CD1c-positive myeloid dendritic cell (primary cell): ENCODE results near the gene SNAPC4.
"Not testable (repeated sequence)": the region's sequence is repeated elsewhere in the genome, so short reads cannot be mapped to it uniquely, and the experiment has no call there.

Experiments used
- DNase-seq: peaks from one replicate; pipeline ENCODE4 v3.0.0-alpha.2; 2016; ENCODE audit errors: extremely low spot score

SNAPC4 gene

DNA sequence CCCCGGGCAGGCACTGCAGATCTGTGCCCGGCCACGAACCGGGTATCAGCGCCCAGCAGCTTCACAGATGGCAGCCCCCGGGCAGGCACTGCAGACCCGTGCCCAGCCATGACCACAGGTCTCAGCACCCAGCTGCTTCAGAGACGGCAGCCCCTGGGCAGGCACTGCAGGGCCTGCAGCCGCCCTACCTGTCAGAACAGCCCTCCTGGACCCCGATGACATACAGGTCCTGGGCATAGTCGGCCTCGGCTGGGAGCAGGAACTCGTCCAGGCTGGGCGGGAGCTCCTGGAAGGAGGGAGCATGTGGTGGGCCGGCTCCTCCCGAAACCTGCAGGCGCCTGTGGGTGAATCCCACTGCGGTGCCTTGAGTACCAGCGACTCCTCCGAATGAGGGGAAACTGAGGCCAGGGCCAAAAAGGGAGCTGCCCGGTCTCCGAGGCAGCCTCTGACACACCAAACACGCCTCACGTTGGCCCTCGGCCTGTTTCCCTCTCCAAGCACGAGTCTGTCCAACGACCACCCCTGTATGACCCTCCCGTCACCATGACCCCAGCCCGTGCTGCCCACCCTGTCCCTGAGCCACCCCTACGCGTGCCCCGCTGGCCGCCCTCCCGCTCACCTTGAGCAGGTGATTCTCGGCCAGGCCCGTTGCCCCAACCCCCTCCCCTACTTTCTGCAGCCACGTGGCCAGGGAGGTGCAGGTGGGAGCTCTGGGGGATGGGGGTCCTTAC, 34.0 kb upstream of the SNAPC4 start:
- no peak for DNase-seq

DNA sequence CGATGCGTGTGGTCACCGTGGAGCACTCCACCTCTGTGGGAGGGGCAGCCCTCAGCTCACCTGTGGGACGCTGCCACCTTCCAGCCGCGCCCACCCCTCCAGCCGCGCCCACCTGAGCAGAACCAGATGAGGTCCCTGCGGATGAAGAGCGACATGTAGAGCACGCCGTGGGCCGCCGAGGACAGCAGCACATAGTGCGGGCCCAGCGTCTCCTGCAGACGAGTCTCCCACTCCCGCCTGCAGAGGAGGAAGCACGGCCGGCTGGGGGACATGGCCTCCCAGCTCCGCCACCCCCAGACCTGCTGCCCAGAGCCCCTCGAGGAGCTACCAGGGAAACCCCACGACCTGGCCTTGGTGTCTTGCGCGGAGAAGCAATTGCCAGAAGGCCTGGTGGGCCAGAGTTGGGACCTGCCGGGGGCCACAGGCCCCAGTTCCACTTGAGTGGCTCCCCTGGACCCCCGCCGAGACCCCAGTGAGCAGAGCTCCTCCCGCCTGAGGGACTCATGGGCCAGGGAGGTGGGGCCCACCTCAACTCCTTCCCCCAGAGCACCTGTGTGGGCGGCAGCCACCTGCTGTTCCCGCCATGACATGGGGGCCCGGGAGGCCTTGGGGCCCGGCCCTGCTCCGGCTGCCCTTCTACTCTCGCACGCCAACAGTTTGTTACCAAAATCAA, 33.2 kb upstream of the SNAPC4 start:
- no peak for DNase-seq

DNA sequence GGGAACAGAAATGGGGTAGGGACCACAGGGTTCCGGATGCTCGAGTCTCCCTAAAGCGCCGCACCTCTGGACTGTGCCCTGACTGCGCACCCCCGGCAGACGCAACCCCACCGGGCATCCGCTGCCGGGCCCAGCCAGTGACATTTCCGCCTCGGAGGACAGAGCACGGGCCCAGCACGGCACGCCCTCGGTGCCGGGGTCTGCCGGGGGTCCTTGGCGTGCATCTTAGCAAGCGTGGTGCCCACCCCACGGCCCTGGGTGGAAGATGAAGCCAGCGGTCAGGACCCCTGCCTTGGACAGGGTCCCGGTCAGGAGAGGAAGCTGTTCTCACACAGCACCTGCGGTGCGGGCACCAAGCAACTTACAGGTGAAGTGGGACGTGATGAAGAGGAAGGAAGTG, 32.6 kb upstream of the SNAPC4 start:
- DNase-seq, result no peak

DNA sequence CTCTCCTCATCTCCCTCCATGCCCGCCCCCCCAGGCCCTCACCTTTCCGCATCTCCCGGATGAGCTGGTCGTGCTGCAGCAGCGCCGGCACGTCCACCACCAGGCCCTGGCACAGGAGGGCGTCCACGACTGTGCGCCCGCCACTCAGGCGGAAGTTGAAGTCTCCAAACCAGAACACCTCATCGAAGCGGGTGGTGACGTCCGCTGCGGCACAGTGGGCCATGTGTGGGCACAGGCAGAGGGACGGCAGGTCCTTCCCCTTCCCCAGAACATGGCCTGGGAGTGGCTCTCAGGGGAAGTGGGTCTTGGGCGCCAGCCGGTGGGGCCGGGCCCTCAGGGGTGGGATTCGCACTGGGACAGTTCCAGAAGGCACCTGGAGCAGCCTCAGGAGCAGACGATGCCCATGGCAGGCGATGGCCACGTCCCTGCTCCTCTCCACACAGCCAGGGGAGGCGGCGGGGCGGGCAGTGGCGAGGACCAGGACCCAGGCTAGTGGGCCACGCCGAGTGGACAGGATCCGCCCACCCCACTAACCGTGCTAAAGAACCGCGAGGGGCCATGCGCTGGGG, 31.9 kb upstream of the SNAPC4 start:
- DNase-seq, result no peak

DNA sequence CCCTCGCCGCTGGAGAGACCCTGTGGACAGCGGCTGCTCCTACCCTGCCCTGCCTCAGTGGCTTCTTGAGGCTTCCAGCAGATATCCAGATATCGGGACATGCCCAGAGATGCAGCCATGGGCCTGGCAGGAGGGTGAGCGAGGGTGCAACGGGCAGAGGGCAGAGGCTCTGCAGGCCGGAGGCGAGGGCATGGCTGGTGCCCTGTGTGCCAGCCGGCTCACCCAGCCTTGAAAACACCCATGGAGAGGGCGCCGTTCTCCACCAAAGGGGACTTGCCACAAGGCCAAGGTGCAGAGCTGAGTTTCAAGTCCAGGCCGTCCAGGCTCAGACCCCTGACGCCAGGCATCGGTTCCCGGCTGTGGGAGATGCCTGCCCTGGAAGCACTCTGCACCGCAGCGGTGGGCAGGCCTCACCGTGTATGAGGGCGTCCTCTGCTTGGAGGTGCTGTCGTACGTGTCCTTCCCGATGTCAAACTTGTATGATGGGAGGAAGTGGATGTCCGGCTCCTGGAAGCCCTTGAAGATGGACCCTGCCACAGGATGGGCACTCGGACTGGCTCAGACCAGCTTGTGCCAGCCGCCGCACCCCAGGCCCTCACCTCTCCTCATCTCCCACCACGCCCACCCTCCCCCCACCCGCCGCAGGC, 30.7 kb upstream of the SNAPC4 start:
- DNase-seq, result no peak

DNA sequence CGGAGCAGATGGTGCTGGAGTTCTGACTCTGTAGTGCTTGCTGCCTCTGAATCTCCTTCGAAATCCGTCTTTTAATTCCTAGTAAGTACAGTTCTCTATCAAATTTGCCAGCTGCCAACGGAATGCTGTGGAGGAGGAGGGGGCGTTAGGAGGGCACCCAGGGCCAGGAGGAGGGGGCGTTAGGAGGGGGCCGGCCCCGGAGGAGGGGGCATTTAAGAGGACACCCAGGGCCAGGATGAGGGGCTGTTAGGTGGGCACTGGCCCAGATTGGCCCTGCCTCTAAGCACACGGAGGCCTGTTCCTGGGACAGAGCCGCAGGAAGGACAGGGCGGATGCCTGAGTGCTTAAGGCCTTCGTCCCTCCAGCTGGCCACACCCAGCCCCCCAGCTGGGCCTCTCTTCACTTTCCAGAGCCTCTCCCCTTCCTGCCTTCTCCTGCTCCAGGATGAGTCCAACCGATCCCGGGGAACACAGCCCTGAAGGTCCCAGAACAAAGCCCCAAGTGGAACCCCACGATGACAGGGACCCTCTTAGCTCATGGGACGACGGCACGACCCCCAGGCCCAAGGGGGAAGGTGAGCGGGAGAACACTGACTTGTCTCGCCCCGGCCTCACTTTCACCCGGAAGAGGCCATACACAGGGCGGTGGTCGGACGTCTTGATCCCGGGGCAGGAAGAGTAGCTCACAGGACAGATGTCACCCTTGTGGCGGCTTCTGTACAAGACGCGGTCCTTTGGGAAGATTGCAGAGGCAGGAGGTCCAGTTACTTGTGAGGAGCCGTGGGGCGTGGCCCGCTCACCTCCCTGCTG, 29.9 kb upstream of the SNAPC4 start:
- DNase-seq, result no peak

DNA sequence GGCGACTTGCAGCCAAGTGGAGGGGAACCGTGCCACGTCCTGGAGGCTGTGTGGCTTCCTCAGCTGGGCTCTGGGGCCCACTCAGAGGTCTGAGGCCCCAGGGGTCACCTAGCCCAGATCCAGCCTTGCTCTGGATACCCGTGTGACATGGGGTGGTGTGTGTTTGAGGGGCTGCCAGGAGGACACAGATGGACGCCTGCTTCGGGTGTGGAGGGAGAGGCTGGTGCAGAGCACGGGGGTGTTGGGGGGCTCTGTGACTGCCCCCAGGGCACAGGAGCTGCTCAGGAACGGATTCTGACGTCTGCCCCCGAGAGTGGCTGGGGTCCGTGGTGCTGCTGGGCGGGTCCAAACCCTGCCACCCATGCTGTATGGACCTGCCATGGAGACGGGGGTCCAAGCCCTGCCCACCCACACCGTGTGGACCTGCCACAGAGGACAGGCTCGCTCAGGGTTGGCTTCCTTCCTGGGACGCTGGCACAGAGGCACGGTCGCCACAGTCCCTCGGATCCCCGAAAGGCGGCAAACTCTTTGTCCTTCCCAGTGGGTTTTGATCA, 29.2 kb upstream of the SNAPC4 start:
- DNase-seq, result no peak

DNA sequence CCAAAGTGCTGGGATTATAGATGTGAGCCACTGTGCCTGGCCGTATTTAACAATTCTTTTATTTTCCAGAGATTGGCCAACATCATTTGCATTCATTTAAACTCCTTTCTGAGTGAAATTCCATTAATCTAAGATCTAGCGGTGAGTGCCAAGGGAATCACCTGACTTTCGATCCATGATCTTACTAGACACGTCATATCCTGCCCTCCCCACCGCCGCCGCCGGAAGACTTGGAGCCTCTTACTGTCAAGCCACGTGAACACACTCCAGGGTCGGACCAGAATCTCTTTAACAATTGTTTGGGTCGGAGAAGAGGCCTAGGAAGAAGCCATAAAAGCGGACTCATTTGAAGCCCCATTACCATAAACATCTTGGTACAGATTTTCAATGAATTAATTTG, 26.8 kb upstream of the SNAPC4 start:
- no peak for DNase-seq

DNA sequence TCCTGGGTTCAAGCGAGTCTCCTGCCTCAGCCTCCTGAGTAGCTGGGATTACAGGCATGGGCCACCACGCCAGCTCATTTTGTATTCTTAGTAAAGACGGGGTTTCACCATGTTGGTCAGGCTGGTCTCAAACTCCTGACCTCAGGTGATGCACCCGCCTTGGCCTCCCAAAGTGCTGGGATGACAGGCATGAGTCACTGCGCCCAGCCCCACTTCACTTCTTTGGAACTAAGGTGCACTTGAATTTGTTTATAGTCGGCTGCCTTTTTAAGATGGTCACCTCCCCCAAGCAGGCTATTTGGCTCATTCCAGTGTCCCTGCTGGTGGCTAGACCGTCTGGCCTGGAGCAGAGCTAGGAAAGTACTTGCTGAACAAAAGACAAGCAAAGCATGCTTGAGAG, 25.4 kb upstream of the SNAPC4 start:
- DNase-seq, result not testable (repeated sequence)

DNA sequence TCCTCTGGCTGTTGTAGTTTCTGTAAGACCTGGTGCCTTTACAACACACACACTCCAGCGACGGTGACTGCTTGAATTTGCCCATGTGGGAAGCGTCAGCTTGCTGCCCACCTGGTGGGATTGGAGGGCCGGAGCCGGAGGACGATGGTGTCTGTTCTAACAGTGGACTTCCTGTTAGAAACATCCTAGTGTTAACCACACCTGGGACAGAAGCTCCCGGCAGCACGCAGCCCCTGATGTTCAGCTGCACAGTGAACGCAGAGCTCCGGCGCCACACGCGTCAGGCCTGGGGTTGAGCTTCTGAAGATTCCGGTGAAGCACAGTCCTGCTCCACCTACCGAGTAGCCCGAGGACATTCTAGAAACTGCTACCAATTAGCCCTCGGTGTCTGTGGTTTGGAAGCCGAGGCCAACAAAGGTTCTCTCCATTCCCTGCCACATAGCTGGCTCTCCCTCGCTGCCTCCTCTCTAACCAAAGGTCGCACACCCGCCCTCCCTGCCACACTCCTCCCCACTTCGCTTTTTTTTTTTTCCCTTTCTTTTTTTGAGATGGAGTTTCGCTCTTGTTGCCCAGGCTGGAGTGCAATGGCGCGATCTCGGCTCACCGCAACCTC, 24.9 kb upstream of the SNAPC4 start:
- no peak for DNase-seq

DNA sequence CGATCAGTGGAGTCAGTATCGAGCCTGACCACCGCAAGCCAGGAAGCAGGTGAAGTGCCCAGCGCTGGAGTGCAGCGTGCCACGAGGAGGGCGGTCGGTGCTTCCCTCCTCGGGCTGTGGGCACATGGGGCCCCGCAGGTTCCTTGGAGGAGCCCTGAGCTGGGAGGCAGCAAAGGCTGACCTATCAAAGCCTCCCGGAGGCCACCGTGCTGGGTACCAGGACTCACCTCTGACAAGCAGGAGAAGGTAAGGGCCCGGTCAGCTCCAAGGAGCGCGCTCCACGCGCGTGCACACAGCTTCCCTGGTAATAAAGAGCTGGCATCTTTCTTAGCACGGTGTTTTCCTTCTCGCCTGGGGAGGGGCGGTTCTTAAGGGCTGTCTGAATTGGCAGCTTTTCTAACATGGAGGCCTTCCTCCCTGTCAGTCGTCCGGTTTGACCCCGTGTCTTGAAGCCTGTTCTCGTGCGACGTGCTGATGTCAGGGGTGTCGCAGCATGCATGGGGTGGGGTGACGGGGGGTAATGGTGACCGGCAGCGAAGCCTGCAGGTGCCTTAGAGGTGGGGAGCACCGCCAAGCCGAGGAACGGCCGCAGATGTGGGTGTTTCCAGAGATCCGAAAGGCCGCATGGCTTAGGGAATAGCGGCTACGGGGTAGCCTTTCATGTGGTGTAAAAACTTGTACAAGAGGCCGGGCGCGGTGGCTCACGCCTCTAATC, 23.6 kb upstream of the SNAPC4 start:
- no peak for DNase-seq

DNA sequence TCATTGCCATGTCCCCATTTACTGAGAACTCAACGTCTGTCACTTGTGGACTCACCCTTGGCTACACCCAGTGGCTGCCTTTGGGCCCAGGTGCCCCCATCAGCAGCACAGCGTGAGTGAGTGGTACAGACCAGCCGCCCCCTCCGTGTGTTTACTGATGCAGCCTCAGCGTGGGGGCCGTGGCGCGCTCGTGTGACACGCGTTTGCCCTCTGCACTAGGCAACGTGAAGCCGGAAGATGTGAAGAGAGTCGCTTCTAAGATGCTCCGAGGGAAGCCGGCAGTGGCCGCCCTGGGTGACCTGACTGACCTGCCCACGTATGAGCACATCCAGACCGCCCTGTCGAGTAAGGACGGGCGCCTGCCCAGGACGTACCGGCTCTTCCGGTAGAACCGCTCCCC, 22.9 kb upstream of the SNAPC4 start:
- no peak for DNase-seq

DNA sequence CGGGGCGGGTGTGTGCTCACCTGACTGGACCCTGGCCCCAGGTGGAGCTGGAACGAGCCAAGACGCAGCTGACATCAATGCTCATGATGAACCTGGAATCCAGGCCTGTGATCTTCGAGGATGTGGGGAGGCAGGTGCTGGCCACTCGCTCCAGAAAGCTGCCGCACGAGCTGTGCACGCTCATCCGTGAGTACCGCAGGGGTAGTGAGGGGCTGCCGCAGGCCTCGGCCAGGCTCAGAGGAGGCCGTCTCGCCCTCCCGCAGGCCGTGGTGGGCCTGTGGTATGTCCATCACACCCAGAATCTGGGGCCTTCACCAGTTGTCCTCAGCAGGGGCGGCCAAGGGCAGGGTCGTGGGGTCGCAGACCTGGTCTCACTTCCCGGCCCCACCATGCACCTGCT, 21.8 kb upstream of the SNAPC4 start:
- no peak for DNase-seq

DNA sequence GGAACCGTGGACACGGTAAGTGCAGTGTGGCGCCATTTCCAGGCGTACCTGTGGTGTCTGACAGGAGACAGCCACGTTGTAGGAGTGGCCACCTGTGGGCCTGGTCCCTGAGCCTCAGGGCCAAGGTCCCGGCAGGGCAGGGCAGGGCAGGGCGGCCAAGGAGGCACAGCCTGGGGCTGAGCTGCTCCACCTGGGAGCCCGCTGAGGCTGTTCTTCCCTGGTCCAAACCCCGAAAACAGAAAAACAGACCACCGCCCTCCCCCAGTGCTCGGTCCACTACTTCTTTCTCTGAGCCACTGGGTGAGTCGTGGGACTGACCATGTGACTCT, 19.1 kb upstream of the SNAPC4 start:
- DNase-seq, result no peak

DNA sequence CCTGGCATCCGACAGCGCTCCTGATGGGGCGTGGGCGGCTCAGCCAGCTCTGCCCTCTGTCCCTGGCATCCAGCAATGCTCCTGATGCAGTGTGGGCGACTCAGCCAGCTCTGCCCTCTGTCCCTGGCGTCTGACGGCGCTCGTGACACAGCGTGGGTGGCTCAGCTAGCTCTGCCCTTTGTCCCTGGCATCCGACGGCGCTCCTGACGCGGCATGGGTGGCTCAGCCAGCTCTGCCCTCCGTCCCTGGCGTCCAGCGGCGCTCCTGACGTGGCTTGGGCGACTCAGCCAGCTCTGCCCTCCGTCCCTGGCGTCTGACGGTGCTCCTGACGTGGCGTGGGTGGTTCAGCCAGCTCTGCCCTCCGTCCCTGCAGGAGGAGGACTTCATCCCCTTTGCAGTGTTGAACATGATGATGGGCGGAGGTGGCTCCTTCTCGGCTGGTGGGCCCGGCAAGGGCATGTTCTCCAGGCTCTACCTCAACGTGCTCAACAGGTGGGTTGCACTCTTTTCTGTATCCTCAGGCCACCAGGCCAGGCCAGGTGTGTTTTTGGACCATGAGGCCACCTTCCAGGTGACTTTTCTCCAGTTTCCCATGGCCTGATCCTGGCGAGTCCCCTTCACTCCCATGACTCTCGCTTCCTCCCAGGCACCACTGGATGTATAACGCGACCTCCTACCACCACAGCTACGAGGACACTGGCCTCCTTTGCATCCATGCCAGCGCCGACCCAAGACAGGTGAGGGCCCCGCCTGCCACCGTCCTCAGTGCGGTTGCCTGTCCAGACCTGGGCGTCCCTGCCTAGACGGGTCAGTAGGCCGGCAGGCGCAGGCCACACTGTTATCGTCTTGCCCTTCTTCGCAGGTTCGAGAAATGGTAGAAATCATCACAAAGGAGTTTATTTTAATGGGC, 18.5 kb upstream of the SNAPC4 start:
- no peak for DNase-seq

DNA sequence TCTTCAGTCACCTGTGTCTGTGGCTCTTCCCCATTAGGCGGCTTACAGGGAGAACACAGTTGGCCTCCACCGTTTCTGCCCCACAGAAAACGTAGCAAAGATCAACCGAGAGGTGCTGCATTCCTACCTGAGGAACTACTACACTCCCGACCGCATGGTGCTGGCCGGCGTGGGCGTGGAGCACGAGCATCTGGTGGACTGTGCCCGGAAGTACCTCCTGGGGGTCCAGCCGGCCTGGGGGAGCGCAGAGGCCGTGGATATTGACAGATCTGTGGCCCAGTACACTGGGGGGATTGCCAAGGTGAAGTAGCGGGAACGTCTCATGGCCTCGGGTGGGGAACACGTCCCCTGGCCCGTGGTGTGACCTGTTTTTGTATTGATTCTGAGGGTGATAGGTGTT, 16.9 kb upstream of the SNAPC4 start:
- no peak for DNase-seq

DNA sequence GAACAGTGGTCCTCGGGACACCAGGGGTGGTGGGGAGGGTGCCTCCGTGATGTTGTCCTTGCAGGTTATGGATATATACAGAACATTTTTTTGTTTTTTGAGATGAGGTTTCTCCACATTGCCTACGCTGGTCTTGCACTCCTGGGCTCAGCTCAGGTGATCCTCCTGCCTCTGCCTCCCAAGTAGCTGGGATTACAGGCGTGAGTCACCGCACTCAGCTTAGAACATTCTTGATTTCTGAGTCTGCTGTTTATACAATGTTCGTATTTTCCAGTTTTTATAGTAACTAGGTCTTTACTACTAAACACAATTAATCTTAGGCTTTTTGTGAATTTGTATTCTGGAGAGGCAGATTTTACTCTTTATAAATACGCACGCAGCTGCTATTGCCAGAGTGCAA, 16.5 kb upstream of the SNAPC4 start:
- DNase-seq, result no peak

DNA sequence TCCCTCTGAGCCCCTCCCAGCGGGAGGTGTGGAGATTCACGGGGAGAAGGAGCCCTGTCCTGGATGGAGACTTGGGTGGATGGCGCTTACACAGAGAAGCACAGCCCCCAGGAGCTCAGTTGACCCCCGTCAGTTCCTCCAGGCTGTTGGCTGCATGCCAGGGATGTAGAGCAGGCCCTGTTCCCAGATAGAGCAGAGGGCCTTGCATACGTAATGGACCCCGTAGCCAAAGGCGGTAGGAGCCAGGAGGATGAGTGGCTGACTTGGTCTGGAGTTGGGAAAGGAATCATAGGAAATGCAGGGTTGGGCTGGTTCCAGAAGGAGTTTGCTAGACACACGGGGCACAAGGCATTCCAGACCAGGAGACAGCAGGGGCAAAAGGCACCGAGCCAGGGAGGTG, 13.0 kb upstream of the SNAPC4 start:
- DNase-seq, result no peak

DNA sequence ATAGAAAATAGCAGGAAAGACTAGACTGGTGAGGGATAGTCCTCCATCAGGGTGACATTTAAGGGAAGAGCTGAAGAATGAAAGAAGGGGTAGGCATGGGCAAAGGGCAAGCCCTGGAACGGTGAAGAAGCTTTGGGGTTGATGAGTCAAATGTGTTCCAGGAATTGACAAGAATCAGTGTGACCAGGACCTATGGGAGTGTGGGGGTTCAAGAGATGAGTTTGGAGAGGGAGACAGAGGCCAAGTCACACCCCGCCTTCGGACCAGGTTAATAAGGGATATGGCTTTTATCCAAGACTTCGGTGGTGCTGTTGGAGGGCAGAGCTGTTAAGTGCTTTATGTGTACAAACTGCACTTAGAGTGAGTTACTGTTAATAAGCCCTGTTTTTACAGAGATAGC, 11.4 kb upstream of the SNAPC4 start:
- no peak for DNase-seq
